HG03025 (cell line): ENCODE results near the gene FAM3A.
"Not testable (repeated sequence)": the region's sequence is repeated elsewhere in the genome, so short reads cannot be mapped to it uniquely, and the experiment has no call there.

Experiments used
- ATAC-seq: cut with Tn5 transposase; IDR thresholded peaks from one replicate; pipeline ENCODE4 v1.9.1; 2021; ENCODE audit warnings: mild to moderate bottlenecking, moderate library complexity; ENCODE audit not compliant: unreplicated experiment, low FRiP score

FAM3A gene

GRCh38 chrX:154506483-154507332 is 9.3 kb downstream of the FAM3A start:
- no peak for ATAC-seq

- no peak for ATAC-seq
These were observed 10.3 kb downstream of the FAM3A start for GRCh38 chrX:154505734-154506133.

- no peak for ATAC-seq
These were observed 13.0 kb downstream of the FAM3A start for GRCh38 chrX:154502989-154503388.

- no peak for ATAC-seq
These were observed 13.9 kb downstream of the FAM3A start for GRCh38 chrX:154502098-154502497.

GRCh38 chrX:154501423-154501822 is 14.6 kb downstream of the FAM3A start:
- not testable (repeated sequence) for ATAC-seq

GRCh38 chrX:154496591-154497137 is 19.4 kb downstream of the FAM3A start:
- ATAC-seq, result not testable (repeated sequence)

- no peak for ATAC-seq
These were observed 20.5 kb downstream of the FAM3A start for GRCh38 chrX:154495472-154495922.

GRCh38 chrX:154494715-154495114 is 21.3 kb downstream of the FAM3A start:
- ATAC-seq, result no peak

- peak; percentile 50 for ATAC-seq
These were observed 25.5 kb downstream of the FAM3A start, which contains the start of gene SLC10A3 for GRCh38 chrX:154490414-154491083. SLC10A3 (minus strand) TSS chrX:154490629; CDS start chrX:154488940, 1,689 bp downstream.

- peak; percentile 25 for ATAC-seq
These were observed 26.0 kb downstream of the FAM3A start for GRCh38 chrX:154490021-154490413.

GRCh38 chrX:154489182-154489581 is 26.9 kb downstream of the FAM3A start:
- ATAC-seq, result no peak

- no peak for ATAC-seq
These were observed 27.5 kb downstream of the FAM3A start for GRCh38 chrX:154488336-154489075.

- ATAC-seq, result no peak
These were observed 28.3 kb downstream of the FAM3A start for GRCh38 chrX:154487518-154488290.

- ATAC-seq, result no peak
These were observed 29.4 kb downstream of the FAM3A start, which contains the start of gene UBL4A for GRCh38 chrX:154486396-154487207. UBL4A (minus strand) TSS chrX:154486615; CDS start chrX:154486584, 31 bp downstream.

GRCh38 chrX:154486052-154486395 is 30.0 kb downstream of the FAM3A start:
- no peak for ATAC-seq

- ATAC-seq, result no peak
These were observed 30.6 kb downstream of the FAM3A start for GRCh38 chrX:154485150-154486051.

- no peak for ATAC-seq
These were observed 31.5 kb downstream of the FAM3A start for GRCh38 chrX:154484255-154485149.
